ENCODE measurements around the gene SLC35G4.

DNA sequence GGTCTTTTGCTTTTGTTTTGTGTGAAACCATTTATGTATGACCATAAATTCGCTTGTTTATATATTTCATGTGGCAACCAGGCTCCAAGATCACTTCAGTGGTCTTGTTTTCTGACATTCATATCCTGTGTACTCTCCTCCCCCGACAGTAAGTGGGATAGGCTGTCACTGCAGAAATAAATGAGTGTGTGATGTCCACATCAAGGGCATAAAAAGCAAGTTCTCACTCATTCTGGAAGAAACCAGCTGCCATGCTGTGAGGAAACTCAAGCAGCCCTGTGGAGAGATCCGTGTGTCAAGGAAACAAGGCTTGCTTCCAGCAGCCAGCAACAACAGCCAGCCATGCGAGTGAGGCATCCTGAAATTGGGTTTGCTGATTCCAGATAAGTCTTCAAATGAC lies 40.4 kb downstream of the SLC35G4 start:
- TF ChIP-seq CTCF (IDR thresholded peaks at IDR 0.05; ENCODE audit: low read length) = no peak
- no peak for TF ChIP-seq EZH2phosphoT487 (IDR thresholded peaks at IDR 0.05; ENCODE audit: low read length)
- TF ChIP-seq EZH2 (optimal IDR thresholded peaks at IDR 0.05; ENCODE audit: low read depth, low read length) = no peak
